GM21367 (cell line): Measurements from ENCODE around the gene LPP.

Source experiments
- ATAC-seq: cut with Tn5 transposase; IDR thresholded peaks from one replicate; pipeline ENCODE4 v1.9.1; 2021; ENCODE audit not compliant: unreplicated experiment

LPP gene

DNA sequence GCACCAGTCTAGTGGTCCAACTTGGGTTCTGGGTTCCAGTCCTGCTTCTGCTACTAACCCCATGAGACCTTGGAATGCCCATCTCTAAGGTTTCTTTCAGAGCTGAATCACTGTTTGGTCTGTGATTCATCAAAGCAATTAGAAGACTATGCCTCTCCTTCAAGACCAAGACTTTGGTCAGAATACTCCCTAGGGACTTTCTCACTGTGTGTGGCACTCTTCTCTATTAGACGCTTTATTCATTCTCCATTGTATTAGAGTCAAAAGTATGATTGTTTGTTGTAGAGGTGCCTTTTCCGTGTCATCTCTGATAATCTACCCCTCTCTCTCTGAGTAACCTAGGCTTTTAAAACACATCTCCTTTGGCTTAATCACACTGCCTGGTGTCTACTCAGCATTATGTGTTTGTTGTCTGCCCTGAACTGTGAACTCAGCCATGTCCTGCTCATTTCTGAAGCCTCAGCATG lies 90.5 kb downstream of the LPP start:
- no peak for ATAC-seq

GRCh38 chr3:188246905-188247304 lies 92.9 kb downstream of the LPP start:
- no peak for ATAC-seq

DNA sequence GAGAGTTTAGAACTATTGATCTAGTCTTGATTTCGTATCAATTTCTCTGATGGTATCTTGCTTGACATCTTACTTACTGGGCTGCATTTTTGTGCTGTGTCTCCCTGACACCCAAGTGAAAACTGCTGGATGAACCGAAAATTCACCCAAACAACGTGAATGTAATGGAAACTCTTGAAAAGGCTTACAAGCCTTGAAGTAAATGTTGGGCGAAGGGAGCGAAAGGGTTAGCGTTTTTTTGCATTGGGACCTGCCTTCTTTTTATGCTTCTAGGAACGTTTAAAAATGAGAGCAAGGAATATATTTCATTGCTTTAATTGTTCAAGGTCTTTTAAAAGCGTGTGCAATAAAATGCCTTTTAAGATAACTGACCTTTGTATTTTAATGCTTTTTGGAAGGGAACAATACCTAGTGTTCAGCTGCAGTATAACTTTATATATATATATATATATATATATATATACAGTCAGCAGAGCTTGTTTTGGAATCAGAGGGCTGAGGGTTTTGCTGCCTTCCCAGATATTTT lies 94.1 kb downstream of the LPP start:
- no peak for ATAC-seq

- no peak for ATAC-seq
These were observed 99.3 kb downstream of the LPP start for GRCh38 chr3:188253123-188253793.

- ATAC-seq, result no peak
These were observed 100.0 kb downstream of the LPP start for GRCh38 chr3:188253800-188254452.

GRCh38 chr3:188254520-188255070 lies 100.6 kb downstream of the LPP start:
- no peak for ATAC-seq

DNA sequence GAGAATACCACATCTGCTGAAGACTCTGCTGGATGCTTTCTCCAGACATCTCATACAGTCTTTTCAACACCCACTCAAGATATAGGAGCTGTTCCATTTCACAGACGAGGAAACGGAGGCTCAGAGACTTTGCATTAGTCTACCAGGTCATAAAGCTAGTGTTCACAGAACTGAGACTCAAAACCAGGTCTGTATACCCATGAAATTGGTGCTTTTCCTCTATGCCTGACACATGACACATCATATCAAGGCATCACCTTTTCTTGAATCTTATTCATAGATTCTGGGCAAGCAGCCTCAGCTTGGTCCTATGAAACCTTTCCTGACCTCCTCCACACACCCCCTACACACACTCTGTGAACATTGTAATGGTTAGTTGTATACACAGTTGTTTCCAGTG lies 101.2 kb downstream of the LPP start:
- ATAC-seq, result no peak

GRCh38 chr3:188256758-188257157 lies 102.8 kb downstream of the LPP start:
- no peak for ATAC-seq

GRCh38 chr3:188257384-188258026 lies 103.5 kb downstream of the LPP start:
- ATAC-seq, result no peak

DNA sequence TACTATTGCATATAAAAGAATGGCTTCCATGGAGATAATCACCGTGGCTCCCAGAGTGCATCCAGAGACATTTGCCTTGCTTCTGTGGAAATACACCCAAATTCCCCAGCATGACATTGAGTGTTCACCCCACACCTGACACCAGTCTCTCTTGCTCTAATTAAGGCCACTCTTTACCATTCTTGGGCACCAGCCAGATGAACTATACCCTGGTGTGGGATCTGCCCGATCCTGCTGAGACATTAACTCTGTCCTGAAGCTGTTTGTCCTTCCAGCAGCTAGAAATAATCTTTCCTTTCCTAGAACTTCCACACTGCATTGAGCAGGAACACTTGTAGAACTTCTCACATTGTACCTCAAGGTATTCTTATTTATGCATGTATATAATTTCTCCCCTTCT lies 105.2 kb downstream of the LPP start:
- ATAC-seq, result no peak

DNA sequence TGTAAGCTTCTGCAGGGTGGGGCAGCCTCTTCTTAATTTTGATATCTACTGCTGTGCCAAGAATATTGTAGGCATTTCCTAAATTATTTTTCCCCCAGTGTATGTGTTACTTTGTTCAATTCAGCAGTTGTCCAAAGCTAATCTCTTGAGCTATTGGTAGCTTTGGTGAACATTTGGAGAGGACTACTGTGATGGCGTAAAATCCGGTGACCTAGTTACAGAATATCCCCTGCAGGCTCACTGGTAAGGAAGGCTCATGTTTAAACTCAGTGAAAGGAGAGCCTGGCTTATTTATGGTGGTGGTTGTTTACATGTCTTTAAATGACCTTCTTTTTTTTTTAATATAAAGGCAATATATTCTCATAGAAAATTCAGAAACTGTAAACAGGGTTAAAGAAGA lies 105.6 kb downstream of the LPP start:
- ATAC-seq, result no peak

GRCh38 chr3:188261011-188261410 lies 107.1 kb downstream of the LPP start:
- no peak for ATAC-seq

DNA sequence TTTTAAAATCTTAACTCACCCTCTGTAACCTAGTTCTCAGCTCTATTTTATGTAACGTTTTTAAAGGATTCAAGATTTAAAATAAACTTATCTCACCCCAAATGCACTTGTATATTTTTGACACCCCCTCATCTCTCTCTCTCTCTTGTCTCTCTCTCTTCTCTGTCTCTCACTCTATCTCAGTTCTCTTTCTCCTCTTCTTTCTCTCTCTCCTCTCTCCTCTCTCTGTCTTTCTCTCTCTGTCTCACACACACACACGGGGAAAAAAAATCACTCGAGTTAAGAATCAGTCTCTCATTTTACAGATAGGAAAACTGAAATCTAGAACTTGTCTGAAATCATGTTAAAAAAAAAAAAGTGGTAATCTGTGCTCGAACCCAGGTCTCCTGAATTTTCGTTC lies 108.5 kb downstream of the LPP start:
- ATAC-seq, result no peak

DNA sequence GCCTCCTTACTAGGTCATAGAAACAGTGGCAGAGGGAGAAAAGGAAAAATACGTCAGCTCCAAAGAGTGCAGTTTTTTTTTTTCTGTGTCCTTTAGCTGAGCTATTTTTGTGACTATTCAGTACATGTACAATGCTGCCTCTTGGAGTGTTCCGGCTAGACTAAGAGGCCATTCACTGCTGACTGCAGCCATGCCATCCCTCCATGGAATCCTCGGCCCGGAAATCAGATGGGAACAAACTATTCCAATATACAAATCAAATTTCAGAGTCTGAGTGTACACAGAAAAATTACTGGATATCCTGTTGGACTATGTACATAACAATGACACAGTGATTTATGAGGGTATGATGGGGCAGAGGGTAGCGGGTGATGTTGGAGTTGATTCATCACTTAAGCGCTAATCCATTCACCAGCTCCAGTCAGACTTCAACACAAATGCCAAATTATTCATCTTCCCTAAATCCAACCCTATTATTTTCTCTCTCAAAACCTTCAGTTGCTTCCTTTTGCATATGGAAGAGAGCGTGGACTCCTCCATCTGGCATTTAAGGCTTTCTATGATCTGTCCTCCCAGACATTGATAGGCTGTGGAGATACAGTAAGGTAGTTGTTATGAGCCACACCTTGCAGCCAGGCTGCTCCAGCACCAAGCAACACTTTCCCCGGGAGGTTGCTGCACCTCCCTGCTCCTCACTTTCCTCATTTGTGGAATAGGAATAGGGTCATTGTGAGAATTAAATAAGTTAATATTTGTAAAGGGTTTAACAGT lies 109.1 kb downstream of the LPP start:
- no peak for ATAC-seq

GRCh38 chr3:188264226-188265207 lies 110.6 kb downstream of the LPP start:
- ATAC-seq, result no peak

DNA sequence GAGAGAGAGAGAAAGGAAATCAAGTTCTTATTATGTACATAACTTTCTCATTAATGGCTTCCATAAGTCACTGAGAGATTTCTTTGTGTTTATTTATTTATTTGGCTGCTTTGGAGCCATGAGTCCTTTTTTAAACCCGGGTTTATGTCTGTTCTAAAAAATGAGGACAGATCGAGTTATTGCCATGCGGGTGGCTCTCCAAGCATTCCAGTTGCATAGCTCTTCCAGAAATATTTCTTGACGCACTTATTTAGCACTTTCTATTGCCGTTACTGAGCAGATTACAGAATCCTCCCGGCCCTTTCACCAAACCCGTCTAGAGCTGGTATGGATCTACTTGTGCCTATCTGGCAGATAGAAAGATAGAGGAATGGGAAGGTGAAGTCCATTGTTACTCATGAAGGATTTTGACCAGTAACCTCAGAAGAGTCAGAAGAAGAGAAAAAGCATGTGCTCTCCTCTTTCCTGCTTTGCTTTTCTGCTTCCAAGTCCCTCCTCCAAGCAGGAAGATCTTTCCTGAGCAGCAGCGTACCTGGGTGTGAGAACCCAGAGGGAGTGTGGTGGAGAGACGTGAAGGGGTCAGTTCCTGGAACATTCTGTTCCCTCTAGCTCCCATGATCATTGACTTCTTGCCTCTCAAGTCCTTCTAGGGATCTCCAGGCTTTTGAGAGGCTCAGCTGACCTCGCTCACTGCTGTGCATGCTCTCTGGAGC lies 112.8 kb downstream of the LPP start:
- ATAC-seq, result no peak

DNA sequence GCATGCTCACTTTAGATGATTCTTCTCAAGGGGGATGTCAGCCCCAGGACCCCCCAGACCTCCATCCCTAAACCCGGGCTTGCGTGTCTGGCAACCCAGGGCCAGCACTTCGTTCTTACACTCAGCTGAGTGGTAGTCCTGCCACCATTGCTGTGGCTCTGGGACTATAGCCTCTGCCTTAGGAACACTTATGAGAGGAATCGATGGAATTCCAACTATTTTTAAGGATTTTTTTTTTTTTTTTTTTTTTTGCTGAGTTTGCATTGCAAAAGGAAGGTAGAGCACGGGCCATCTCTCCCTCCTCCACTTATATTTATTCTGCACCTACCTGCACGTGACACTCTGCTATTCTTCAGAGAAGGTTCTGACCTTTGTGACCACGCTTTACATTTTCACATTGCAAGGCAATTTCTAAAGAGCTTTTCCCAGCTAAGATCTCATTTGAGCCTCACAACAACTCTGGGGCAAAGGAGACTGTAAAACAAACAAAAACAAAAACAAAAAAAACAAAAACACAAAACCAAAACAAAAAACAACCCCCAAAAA lies 113.9 kb downstream of the LPP start:
- no peak for ATAC-seq

GRCh38 chr3:188268336-188268735 lies 114.4 kb downstream of the LPP start:
- ATAC-seq, result no peak

GRCh38 chr3:188269040-188269439 lies 115.1 kb downstream of the LPP start:
- ATAC-seq, result no peak
